GM13977 (cell line): Measurements from ENCODE around the gene ANKRD30B.
"Not testable (repeated sequence)": the region's sequence is repeated elsewhere in the genome, so short reads cannot be mapped to it uniquely, and the experiment has no call there.

ENCODE experiments used
- DNase-seq: peaks from one replicate; pipeline ENCODE4 v3.0.0; 2012; ENCODE audit warnings: low spot score
- in situ Hi-C: fragments of 300-500 bp; cut with MboI; formaldehyde crosslinking; loops from one replicate; pipeline ENCODE4 v1.12.0; 2022; ENCODE audit warnings: low sequenced_read_pairs, low pct_unique_long_range_greater_than_20kb, mixed read lengths, inconsistent platforms; ENCODE audit not compliant: unreplicated experiment
- TF ChIP-seq, protein P1 (sequence below): IDR thresholded peaks from 2 replicates; pipeline ENCODE4 v1.5.1; 2012; ENCODE audit warnings: mild to moderate bottlenecking, control low read depth; ENCODE audit not compliant: insufficient read depth; ENCODE audit errors: extremely low read depth, missing control alignments

ANKRD30B gene

DNA sequence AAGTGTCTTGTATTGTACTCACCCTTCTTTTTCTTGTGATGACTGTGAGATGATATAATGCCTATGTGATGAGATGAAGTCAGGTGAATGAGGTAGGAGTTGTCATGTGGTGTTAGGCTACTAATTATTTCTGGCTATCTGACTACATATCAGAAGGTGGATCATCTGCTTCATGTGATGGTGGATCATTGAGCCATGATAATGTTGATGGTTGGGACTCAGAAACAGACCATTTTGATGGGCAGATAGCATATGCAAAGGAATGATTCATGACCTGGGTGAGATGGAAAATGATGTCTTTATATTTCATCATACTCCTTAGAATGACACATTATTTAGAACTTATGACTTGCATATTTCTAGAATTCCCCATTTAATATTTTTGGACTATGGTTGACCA is 19.5 kb downstream of the ANKRD30B start:
- no peak for DNase-seq
- in situ Hi-C loops = no loop called here
- TF ChIP-seq, protein P1, sequence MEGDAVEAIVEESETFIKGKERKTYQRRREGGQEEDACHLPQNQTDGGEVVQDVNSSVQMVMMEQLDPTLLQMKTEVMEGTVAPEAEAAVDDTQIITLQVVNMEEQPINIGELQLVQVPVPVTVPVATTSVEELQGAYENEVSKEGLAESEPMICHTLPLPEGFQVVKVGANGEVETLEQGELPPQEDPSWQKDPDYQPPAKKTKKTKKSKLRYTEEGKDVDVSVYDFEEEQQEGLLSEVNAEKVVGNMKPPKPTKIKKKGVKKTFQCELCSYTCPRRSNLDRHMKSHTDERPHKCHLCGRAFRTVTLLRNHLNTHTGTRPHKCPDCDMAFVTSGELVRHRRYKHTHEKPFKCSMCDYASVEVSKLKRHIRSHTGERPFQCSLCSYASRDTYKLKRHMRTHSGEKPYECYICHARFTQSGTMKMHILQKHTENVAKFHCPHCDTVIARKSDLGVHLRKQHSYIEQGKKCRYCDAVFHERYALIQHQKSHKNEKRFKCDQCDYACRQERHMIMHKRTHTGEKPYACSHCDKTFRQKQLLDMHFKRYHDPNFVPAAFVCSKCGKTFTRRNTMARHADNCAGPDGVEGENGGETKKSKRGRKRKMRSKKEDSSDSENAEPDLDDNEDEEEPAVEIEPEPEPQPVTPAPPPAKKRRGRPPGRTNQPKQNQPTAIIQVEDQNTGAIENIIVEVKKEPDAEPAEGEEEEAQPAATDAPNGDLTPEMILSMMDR = no peak

DNA sequence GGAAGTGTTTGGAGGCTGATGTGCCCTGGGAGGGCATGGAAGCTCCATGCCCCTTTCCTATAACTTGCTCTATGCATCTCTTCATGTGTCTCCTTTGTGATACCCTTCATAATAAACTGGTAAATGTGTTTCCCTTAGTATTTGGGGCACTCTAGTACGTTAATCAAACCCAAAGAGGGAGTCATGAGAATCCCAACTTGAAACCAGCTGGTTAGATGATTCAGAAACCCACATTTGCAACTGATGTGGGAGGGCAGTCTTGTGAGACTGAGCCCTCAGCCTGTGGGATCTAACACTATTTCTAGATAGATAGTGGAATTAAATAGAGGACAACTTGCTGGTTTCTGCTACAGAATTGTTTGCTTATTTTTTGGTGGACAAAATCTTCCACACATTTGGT is 20.3 kb downstream of the ANKRD30B start:
- TF ChIP-seq, protein P1 = no peak
- in situ Hi-C loops = no loop called here
- no peak for DNase-seq

DNA sequence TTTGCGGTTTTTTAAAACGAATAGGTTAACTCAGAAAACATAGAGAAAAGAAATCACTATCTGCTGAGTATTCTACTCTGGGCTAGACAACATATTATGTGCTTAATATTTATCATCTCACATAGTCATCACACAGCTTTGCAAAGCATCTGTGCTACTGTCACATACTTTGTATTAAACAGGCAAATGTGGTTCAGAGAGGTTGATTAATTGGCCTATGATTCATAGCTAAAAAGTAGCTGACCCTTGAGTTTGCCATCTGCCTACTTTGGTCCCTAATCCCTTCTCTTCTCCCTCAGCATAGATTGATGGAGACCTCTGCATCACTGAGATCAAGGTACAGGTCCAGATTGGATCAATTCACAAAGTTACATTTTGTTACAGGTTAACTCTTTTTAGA is 21.4 kb downstream of the ANKRD30B start:
- no peak for DNase-seq
- TF ChIP-seq, protein P1 = no peak
- in situ Hi-C loops = no loop called here

DNA sequence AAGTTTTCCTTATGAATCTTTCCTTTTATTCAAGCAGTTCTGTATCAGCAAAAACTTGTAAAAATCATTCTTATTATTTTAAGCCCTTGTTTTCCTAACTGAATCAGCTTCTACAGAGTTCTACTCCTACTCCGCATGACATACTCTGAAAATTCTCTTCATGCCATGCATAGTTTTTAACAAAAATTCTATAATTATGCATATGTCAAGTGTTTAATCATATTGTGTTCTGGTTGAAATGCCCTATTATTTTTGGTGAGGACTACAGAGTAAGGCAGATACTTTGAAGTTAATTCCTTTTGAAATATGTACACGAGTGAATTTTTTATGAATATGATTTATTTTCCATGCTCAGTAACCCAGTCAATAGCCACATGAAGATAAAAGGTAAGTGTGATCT is 28.8 kb downstream of the ANKRD30B start:
- no peak for DNase-seq
- in situ Hi-C loops = no loop called here
- TF ChIP-seq, protein P1 = no peak

DNA sequence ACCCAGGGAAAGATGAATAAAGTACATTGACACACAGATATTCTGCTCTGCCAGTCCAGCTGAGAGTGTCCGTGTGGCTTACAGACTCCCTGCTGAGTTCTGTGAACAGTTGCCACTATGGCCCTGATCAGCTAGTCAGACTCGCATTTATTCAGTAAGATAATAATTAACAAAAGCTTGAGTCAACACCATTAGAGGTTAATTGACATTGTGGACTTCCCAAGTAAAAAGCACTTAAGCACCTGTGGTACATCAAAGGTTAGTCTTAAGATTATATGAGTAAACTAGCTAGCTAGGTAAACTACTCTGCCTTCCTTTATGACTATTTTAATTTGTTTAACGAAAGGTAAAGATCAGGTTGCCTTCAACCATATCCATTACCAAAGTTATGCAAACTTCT is 33.7 kb downstream of the ANKRD30B start:
- TF ChIP-seq, protein P1 = no peak
- no peak for DNase-seq
- in situ Hi-C loops = no loop called here

DNA sequence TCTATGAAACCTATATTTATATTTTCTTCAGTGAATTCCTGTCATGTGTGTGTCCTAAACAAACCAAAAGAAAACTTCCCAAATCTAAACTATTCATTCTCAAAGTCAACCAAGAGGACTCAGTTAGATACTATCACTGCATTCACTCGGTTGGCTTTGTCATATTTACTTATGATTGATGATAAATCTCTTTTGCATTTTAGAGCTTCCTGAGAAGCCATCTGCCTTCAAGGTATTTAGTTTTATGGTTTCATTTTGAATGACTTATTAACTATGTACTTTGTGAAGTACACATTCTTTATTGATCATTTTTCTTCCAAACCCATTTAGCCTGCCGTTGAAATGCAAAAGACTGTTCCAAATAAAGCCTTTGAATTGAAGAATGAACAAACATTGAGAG is 36.2 kb downstream of the ANKRD30B start:
- in situ Hi-C loops = no loop called here
- TF ChIP-seq, protein P1 = no peak
- DNase-seq = no peak

DNA sequence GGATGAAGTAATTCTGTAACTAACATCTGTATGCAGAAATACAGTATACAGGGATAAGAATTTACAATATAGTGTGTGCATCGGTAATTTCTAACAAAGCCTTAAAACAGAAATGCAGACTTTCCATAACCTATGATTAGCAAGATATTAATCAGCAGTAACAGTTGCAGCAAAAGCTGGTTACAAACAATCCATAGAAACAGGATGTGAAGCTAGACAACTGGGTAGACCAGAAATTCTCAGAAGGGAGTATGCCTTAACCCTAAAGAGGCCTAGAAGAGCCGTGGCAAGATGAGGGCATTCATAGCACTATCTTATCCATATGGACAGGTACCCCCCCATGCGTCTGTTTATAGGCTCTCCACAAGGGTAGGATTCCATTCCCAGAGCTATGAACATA is 48.9 kb downstream of the ANKRD30B start:
- in situ Hi-C loops, DNase-seq: not testable (repeated sequence)

DNA sequence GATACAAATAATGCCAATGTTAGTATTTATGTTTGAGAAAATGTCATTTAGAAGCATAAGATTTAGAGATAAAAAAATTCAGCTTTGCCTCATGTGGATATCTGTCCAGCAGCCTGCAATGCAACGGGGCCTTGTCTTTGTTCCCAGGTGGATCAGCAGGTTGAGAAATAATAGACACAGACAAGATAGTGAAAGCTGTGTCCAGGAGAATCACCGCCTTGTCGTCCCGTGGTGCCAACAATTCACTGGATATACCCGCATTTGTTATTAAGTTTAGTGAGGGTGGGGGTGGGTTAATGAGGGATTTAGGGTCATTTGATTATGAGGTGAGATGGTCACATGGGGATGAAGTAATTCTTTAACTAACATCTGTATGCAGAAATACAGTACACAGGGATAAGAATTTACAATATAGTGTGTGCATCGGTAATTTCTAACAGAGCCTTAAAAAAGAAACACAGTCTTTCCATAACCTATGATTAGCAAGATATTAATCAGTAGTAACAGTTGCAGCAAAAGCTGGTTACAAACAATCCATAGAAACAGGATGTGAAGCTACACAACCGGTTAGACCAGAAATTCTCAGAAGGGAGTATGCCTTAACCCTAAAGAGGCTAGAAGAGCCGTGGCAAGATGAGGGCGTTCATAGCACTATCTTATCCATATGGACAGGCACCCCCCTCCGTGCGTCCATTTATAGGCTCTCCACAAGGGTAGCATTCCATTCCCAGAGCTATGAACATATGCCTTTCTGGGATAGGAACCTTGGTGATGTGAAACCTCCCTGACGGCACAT is 50.2 kb downstream of the ANKRD30B start:
- in situ Hi-C loops, DNase-seq: not testable (repeated sequence)

DNA sequence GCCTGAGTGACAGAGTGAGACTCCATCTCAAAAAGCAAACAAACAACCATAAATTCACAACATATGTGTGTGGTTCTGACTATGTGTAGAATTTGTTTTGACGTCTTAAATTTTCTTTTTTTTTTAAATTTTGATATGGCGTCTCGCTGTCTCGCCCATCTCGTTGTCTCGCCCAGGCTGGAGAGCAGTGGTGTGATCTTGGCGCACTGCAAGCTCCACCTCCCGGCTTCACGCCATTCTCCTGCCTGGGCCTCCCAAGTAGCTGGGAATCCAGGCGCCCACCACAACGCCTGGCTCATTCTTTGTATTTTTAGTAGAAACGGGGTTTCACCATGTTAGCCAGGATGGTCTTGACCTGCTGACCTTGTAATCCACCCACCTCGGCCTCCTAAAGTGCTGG is 63.1 kb downstream of the ANKRD30B start:
- DNase-seq, in situ Hi-C loops: not testable (repeated sequence)

DNA sequence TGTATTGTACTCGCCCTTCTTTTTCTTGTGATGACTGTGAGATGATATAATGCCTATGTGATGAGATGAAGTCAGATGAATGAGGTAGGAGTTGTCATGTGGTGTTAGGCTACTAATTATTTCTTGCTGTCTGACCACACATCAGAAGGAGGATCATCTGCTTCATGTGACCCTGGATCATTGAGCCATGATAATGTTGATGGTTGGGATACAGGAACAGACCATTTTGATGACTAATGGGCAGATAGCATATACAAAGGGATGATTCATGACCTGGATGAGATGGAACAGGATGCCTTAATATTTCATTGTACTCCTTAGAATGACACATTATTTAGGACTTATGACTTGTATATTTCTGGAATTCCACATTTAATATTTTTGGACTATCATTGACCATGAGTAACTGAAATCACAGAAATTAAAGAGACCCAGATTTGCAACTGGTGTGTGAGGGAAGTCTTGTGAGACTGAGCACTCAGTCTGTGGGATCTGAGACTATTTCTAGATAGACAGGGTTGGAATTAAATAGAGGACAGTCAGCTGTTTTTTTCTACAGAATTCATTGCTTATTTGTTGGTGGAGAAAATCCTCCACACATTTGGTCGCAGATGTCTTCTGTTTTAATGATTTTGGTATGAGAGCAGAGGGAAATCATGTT is 79.1 kb downstream of the ANKRD30B start:
- DNase-seq, in situ Hi-C loops: not testable (repeated sequence)
